ENCODE results near the gene CHCHD3.
"Not testable (repeated sequence)": the region's sequence is repeated elsewhere in the genome, so short reads cannot be mapped to it uniquely, and the experiment has no call there.

CHCHD3 gene

GRCh38 chr7:132970257-132970656 is 111.6 kb downstream of the CHCHD3 start:
- Histone ChIP-seq H3K9ac (ENCODE audit: low read length) (no peak overlapping the region), H3K9me3 (ENCODE audit: control insufficient read depth, low read length) (no peaks in the 10 kb centered on the region), H3K4me1 (ENCODE audit: control insufficient read depth, insufficient read depth, low read length) (peaks cover 21% of the 10 kb centered on the region), H3K4me3 (ENCODE audit: low read length) (no peak overlapping the region), H3K27me3 (replicated peaks; ENCODE audit: control insufficient read depth, insufficient read depth, low read length) (no peaks in the 10 kb centered on the region), H3K36me3 (ENCODE audit: control insufficient read depth, insufficient read depth, low read length, severe bottlenecking) (peaks cover 8% of the 10 kb centered on the region)
- DNase-seq (ENCODE audit: low read depth), result no peak

- Histone ChIP-seq H3K4me1 (ENCODE audit: control insufficient read depth, insufficient read depth, low read length) (peaks cover 21% of the 10 kb centered on the region), H3K9me3 (ENCODE audit: control insufficient read depth, low read length) (no peaks in the 10 kb centered on the region), H3K36me3 (ENCODE audit: control insufficient read depth, insufficient read depth, low read length, severe bottlenecking) (peaks cover 8% of the 10 kb centered on the region), H3K9ac (ENCODE audit: low read length) (no peak overlapping the region), H3K27me3 (replicated peaks; ENCODE audit: control insufficient read depth, insufficient read depth, low read length) (no peaks in the 10 kb centered on the region), H3K4me3 (ENCODE audit: low read length) (no peak overlapping the region)
- DNase-seq (ENCODE audit: low read depth), result no peak
These were observed 112.4 kb downstream of the CHCHD3 start for GRCh38 chr7:132969520-132969919.

- not testable (repeated sequence) for H3K4me1 ChIP-seq (ENCODE audit: control insufficient read depth, insufficient read depth, low read length); H3K9me3 ChIP-seq (ENCODE audit: control insufficient read depth, low read length); DNase-seq (ENCODE audit: low read depth); H3K4me3 ChIP-seq (ENCODE audit: low read length); H3K27me3 ChIP-seq (replicated peaks; ENCODE audit: control insufficient read depth, insufficient read depth, low read length); H3K36me3 ChIP-seq (ENCODE audit: control insufficient read depth, insufficient read depth, low read length, severe bottlenecking); H3K9ac ChIP-seq (ENCODE audit: low read length)
These were observed 114.4 kb downstream of the CHCHD3 start for GRCh38 chr7:132967470-132967848.

- Histone ChIP-seq H3K9me3 (ENCODE audit: control insufficient read depth, low read length) (no peaks in the 10 kb centered on the region), H3K9ac (ENCODE audit: low read length) (no peak overlapping the region), H3K4me1 (ENCODE audit: control insufficient read depth, insufficient read depth, low read length) (peaks cover 3% of the 10 kb centered on the region), H3K4me3 (ENCODE audit: low read length) (no peak overlapping the region), H3K36me3 (ENCODE audit: control insufficient read depth, insufficient read depth, low read length, severe bottlenecking) (no peaks in the 10 kb centered on the region), H3K27me3 (replicated peaks; ENCODE audit: control insufficient read depth, insufficient read depth, low read length) (no peaks in the 10 kb centered on the region)
- peak; percentile 40 for DNase-seq (ENCODE audit: low read depth)
These were observed 115.0 kb downstream of the CHCHD3 start for GRCh38 chr7:132966754-132967469.

GRCh38 chr7:132965951-132966350 is 115.9 kb downstream of the CHCHD3 start:
- no peak overlapping the region for H3K4me3 ChIP-seq (ENCODE audit: low read length)
- no peak for DNase-seq (ENCODE audit: low read depth)
- H3K36me3 ChIP-seq (ENCODE audit: control insufficient read depth, insufficient read depth, low read length, severe bottlenecking), result no peaks in the 10 kb centered on the region
- H3K4me1 ChIP-seq (ENCODE audit: control insufficient read depth, insufficient read depth, low read length), result peaks cover 3% of the 10 kb centered on the region
- H3K9me3 ChIP-seq (ENCODE audit: control insufficient read depth, low read length), result no peaks in the 10 kb centered on the region
- H3K27me3 ChIP-seq (replicated peaks; ENCODE audit: control insufficient read depth, insufficient read depth, low read length), result no peaks in the 10 kb centered on the region
- H3K9ac ChIP-seq (ENCODE audit: low read length), result no peak overlapping the region

GRCh38 chr7:132964876-132965275 is 117.0 kb downstream of the CHCHD3 start:
- H3K36me3 ChIP-seq (ENCODE audit: control insufficient read depth, insufficient read depth, low read length, severe bottlenecking), result no peaks in the 10 kb centered on the region
- no peak for DNase-seq (ENCODE audit: low read depth)
- no peak overlapping the region for H3K4me3 ChIP-seq (ENCODE audit: low read length)
- H3K9ac ChIP-seq (ENCODE audit: low read length), result no peak overlapping the region
- H3K9me3 ChIP-seq (ENCODE audit: control insufficient read depth, low read length), result no peaks in the 10 kb centered on the region
- no peaks in the 10 kb centered on the region for H3K27me3 ChIP-seq (replicated peaks; ENCODE audit: control insufficient read depth, insufficient read depth, low read length)
- H3K4me1 ChIP-seq (ENCODE audit: control insufficient read depth, insufficient read depth, low read length), result peaks cover 3% of the 10 kb centered on the region

GRCh38 chr7:132959891-132960290 is 122.0 kb downstream of the CHCHD3 start:
- Histone ChIP-seq H3K36me3 (ENCODE audit: control insufficient read depth, insufficient read depth, low read length, severe bottlenecking) (no peaks in the 10 kb centered on the region), H3K9me3 (ENCODE audit: control insufficient read depth, low read length) (no peaks in the 10 kb centered on the region), H3K4me3 (ENCODE audit: low read length) (no peak overlapping the region), H3K4me1 (ENCODE audit: control insufficient read depth, insufficient read depth, low read length) (no peaks in the 10 kb centered on the region), H3K27me3 (replicated peaks; ENCODE audit: control insufficient read depth, insufficient read depth, low read length) (no peaks in the 10 kb centered on the region), H3K9ac (ENCODE audit: low read length) (no peak overlapping the region)
- no peak for DNase-seq (ENCODE audit: low read depth)

GRCh38 chr7:132956556-132956955 is 125.3 kb downstream of the CHCHD3 start:
- DNase-seq (ENCODE audit: low read depth), result no peak
- Histone ChIP-seq H3K9me3 (ENCODE audit: control insufficient read depth, low read length) (no peaks in the 10 kb centered on the region), H3K36me3 (ENCODE audit: control insufficient read depth, insufficient read depth, low read length, severe bottlenecking) (no peaks in the 10 kb centered on the region), H3K4me3 (ENCODE audit: low read length) (no peak overlapping the region), H3K9ac (ENCODE audit: low read length) (no peak overlapping the region), H3K4me1 (ENCODE audit: control insufficient read depth, insufficient read depth, low read length) (no peaks in the 10 kb centered on the region), H3K27me3 (replicated peaks; ENCODE audit: control insufficient read depth, insufficient read depth, low read length) (no peaks in the 10 kb centered on the region)

- DNase-seq (ENCODE audit: low read depth), result no peak
- Histone ChIP-seq H3K4me1 (ENCODE audit: control insufficient read depth, insufficient read depth, low read length) (no peaks in the 10 kb centered on the region), H3K4me3 (ENCODE audit: low read length) (no peak overlapping the region), H3K9me3 (ENCODE audit: control insufficient read depth, low read length) (no peaks in the 10 kb centered on the region), H3K9ac (ENCODE audit: low read length) (no peak overlapping the region), H3K27me3 (replicated peaks; ENCODE audit: control insufficient read depth, insufficient read depth, low read length) (no peaks in the 10 kb centered on the region), H3K36me3 (ENCODE audit: control insufficient read depth, insufficient read depth, low read length, severe bottlenecking) (no peaks in the 10 kb centered on the region)
These were observed 128.4 kb downstream of the CHCHD3 start for GRCh38 chr7:132953468-132953867.

GRCh38 chr7:132950725-132951124 is 131.2 kb downstream of the CHCHD3 start:
- Histone ChIP-seq H3K9ac (ENCODE audit: low read length) (no peak overlapping the region), H3K27me3 (replicated peaks; ENCODE audit: control insufficient read depth, insufficient read depth, low read length) (no peaks in the 10 kb centered on the region), H3K9me3 (ENCODE audit: control insufficient read depth, low read length) (no peaks in the 10 kb centered on the region), H3K4me1 (ENCODE audit: control insufficient read depth, insufficient read depth, low read length) (no peaks in the 10 kb centered on the region), H3K4me3 (ENCODE audit: low read length) (no peak overlapping the region), H3K36me3 (ENCODE audit: control insufficient read depth, insufficient read depth, low read length, severe bottlenecking) (no peaks in the 10 kb centered on the region)
- no peak for DNase-seq (ENCODE audit: low read depth)

- no peak overlapping the region for H3K4me3 ChIP-seq (ENCODE audit: low read length)
- H3K4me1 ChIP-seq (ENCODE audit: control insufficient read depth, insufficient read depth, low read length), result no peaks in the 10 kb centered on the region
- DNase-seq (ENCODE audit: low read depth), result no peak
- no peak overlapping the region for H3K9ac ChIP-seq (ENCODE audit: low read length)
- no peaks in the 10 kb centered on the region for H3K27me3 ChIP-seq (replicated peaks; ENCODE audit: control insufficient read depth, insufficient read depth, low read length)
- H3K9me3 ChIP-seq (ENCODE audit: control insufficient read depth, low read length), result no peaks in the 10 kb centered on the region
- H3K36me3 ChIP-seq (ENCODE audit: control insufficient read depth, insufficient read depth, low read length, severe bottlenecking), result no peaks in the 10 kb centered on the region
These were observed 134.9 kb downstream of the CHCHD3 start for GRCh38 chr7:132947011-132947410.

- no peak for DNase-seq (ENCODE audit: low read depth)
- Histone ChIP-seq H3K27me3 (replicated peaks; ENCODE audit: control insufficient read depth, insufficient read depth, low read length) (no peaks in the 10 kb centered on the region), H3K9me3 (ENCODE audit: control insufficient read depth, low read length) (no peaks in the 10 kb centered on the region), H3K9ac (ENCODE audit: low read length) (no peak overlapping the region), H3K4me1 (ENCODE audit: control insufficient read depth, insufficient read depth, low read length) (no peaks in the 10 kb centered on the region), H3K4me3 (ENCODE audit: low read length) (no peak overlapping the region), H3K36me3 (ENCODE audit: control insufficient read depth, insufficient read depth, low read length, severe bottlenecking) (no peaks in the 10 kb centered on the region)
These were observed 137.1 kb downstream of the CHCHD3 start for GRCh38 chr7:132944774-132945173.
